ENCODE results near the gene PPP1R9B. TPM values are rescaled to one million over a fixed set of nuclear protein-coding genes. Genes with fewer than 3 reads are reported as not detected.
A peak's percentile ranks its signal among the peaks of the same experiment; 100 is the strongest.

Gene PPP1R9B
- total RNA-seq, 1 donor from 2014 or later, result 73.6 TPM

DNA sequence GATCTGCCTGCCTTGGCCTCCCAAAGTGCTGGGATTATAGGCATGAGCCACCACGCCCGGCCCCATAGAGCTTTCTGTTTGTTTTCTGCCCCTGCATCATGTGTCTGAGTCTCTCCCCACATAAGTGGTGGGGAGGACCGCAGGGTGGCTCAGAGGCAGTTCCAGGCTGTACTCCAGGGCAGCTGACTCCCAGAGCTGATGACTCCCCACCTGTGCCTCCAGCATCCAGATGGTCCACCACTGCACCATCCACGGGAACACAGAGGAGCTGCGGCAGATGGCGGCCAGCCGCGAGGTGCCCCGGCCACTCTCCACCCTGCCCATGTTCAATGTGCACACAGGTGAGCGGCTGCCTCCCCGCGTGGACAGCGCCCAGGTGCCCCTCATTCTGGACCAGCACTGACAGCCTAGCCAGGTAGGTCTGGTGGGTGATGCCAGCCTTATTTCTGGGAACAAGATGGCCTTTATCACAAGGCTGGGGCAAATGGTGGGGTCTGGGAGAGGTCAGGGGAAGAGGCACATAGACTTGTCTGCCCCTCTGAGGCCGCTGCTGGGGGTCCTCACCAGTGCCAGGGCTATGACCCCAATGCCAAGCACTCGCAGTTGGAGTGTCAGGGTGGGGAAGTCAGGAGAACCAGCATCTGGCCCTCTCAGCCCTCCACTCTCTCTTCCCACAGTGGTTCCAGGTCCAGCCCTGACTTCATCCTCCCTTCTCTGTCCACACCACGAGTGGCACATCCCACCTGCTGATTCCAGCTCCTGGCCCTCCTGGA, 24.7 kb upstream of the PPP1R9B start:
- peaks cover 43% of the 10 kb centered on the region for H3K4me1 ChIP-seq (ENCODE audit: insufficient read depth, low read length)

DNA sequence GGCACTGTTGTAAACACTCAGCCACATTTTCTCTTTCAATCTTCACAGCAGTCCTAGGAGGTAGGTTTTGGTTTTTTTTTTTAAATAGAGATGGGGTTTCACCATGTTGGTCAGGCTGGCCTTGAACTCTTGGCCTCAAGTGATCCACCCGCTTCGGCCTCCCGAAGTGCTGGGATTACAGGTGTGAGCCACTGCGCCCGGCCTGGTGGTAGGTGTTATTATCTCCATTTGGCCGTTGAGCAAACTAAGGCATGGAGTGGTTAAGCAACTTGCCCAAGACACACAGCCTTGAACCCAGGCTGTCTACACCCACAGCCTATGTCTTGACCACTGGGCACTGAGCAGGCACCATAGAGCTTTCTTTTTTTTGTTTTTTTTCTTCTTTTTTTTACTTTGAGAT, 24.0 kb upstream of the PPP1R9B start:
- peaks cover 3% of the 10 kb centered on the region for H3K9me3 Mint-ChIP-seq (ENCODE audit: unreplicated experiment)
- Histone ChIP-seq H3K27ac (ENCODE audit: low read depth, low read length) (peak overlapping the region; percentile 95), H3K36me3 (ENCODE audit: insufficient read depth, low read length) (no peaks in the 10 kb centered on the region), H3K9me3 (ENCODE audit: insufficient read depth, low read depth, low read length) (no peaks in the 10 kb centered on the region), H3K4me1 (ENCODE audit: insufficient read depth, low read length) (peaks cover 46% of the 10 kb centered on the region), H4K20me1 (ENCODE audit: insufficient read depth, low read length) (no peaks in the 10 kb centered on the region), H3K4me3 (ENCODE audit: insufficient read depth, low read depth, low read length) (no peak overlapping the region), H3K79me2 (ENCODE audit: insufficient read depth, low read length) (peaks cover 4% of the 10 kb centered on the region), H3K9ac (ENCODE audit: low read length) (no peak overlapping the region), H3K4me2 (ENCODE audit: low read length) (no peak overlapping the region), H3K27me3 (ENCODE audit: insufficient read depth, low read length) (no peaks in the 10 kb centered on the region), H2AFZ (ENCODE audit: low read depth, low read length) (no peak overlapping the region)
- peaks cover 49% of the 10 kb centered on the region for H3K4me1 Mint-ChIP-seq (ENCODE audit: low read depth, unreplicated experiment)
- FAIRE-seq, result no peak
- H3K36me3 Mint-ChIP-seq (ENCODE audit: low read depth, unreplicated experiment), result peaks cover 5% of the 10 kb centered on the region
- peak overlapping the region; percentile 86 for H3K27ac Mint-ChIP-seq (ENCODE audit: unreplicated experiment)
- H3K27me3 Mint-ChIP-seq (ENCODE audit: low read depth, unreplicated experiment), result no peaks in the 10 kb centered on the region
- peak overlapping the region; percentile 41 for H3K4me3 Mint-ChIP-seq (ENCODE audit: unreplicated experiment)
- DNase-seq (ENCODE audit: low read depth), result no peak
- TF ChIP-seq, protein P1, sequence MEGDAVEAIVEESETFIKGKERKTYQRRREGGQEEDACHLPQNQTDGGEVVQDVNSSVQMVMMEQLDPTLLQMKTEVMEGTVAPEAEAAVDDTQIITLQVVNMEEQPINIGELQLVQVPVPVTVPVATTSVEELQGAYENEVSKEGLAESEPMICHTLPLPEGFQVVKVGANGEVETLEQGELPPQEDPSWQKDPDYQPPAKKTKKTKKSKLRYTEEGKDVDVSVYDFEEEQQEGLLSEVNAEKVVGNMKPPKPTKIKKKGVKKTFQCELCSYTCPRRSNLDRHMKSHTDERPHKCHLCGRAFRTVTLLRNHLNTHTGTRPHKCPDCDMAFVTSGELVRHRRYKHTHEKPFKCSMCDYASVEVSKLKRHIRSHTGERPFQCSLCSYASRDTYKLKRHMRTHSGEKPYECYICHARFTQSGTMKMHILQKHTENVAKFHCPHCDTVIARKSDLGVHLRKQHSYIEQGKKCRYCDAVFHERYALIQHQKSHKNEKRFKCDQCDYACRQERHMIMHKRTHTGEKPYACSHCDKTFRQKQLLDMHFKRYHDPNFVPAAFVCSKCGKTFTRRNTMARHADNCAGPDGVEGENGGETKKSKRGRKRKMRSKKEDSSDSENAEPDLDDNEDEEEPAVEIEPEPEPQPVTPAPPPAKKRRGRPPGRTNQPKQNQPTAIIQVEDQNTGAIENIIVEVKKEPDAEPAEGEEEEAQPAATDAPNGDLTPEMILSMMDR (IDR thresholded peaks at IDR 0.05; ENCODE audit: insufficient read depth, low read depth, low read length), result no peak
- TF ChIP-seq EZH2 (IDR thresholded peaks at IDR 0.05; ENCODE audit: insufficient read depth, low read length), result no peak

More for the DNA sequence above, 24.7 kb upstream of the PPP1R9B start:
- DNase-seq (ENCODE audit: low read depth), result no peak
- FAIRE-seq, result no peak
- no peak overlapping the region for H3K4me3 Mint-ChIP-seq (ENCODE audit: unreplicated experiment)
- no peaks in the 10 kb centered on the region for H3K36me3 ChIP-seq (ENCODE audit: insufficient read depth, low read length)
- no peaks in the 10 kb centered on the region for H4K20me1 ChIP-seq (ENCODE audit: insufficient read depth, low read length)
- H3K9ac ChIP-seq (ENCODE audit: low read length), result peak overlapping the region; percentile 50
- no peak overlapping the region for H2AFZ ChIP-seq (ENCODE audit: low read depth, low read length)
- no peaks in the 10 kb centered on the region for H3K27me3 ChIP-seq (ENCODE audit: insufficient read depth, low read length)
- H3K27ac ChIP-seq (ENCODE audit: low read depth, low read length), result peak overlapping the region; percentile 100
- peaks cover 3% of the 10 kb centered on the region for H3K9me3 Mint-ChIP-seq (ENCODE audit: unreplicated experiment)
- TF ChIP-seq, protein P1 (IDR thresholded peaks at IDR 0.05; ENCODE audit: insufficient read depth, low read depth, low read length), result no peak
- no peak for TF ChIP-seq EZH2 (IDR thresholded peaks at IDR 0.05; ENCODE audit: insufficient read depth, low read length)
- H3K79me2 ChIP-seq (ENCODE audit: insufficient read depth, low read length), result peaks cover 4% of the 10 kb centered on the region
- H3K4me1 Mint-ChIP-seq (ENCODE audit: low read depth, unreplicated experiment), result peaks cover 56% of the 10 kb centered on the region
- H3K36me3 Mint-ChIP-seq (ENCODE audit: low read depth, unreplicated experiment), result peaks cover 5% of the 10 kb centered on the region
- H3K27me3 Mint-ChIP-seq (ENCODE audit: low read depth, unreplicated experiment), result no peaks in the 10 kb centered on the region
- no peak overlapping the region for H3K4me3 ChIP-seq (ENCODE audit: insufficient read depth, low read depth, low read length)
- H3K9me3 ChIP-seq (ENCODE audit: insufficient read depth, low read depth, low read length), result no peaks in the 10 kb centered on the region
- peak overlapping the region; percentile 62 for H3K27ac Mint-ChIP-seq (ENCODE audit: unreplicated experiment)
- no peak overlapping the region for H3K4me2 ChIP-seq (ENCODE audit: low read length)

All from astrocyte (in vitro differentiated cells and primary cell).